Activated T-cell treated with anti-CD3 and anti-CD28 coated beads, Interleukin-2, amount 50 U/mL, for 24 hours (primary cell): ENCODE data around the gene LTA.

ENCODE experiments used
- DNase-seq: peaks from one replicate; pipeline ENCODE4 v3.0.0-alpha.2; 2020
- H3K27ac Mint-ChIP-seq: 2 replicates; pipeline ENCODE4 v1.8.0; 2020; ENCODE audit warnings: mild to moderate bottlenecking, mixed read lengths
- H3K27me3 Mint-ChIP-seq: 2 replicates; pipeline ENCODE4 v1.8.0; 2020; ENCODE audit warnings: mixed read lengths
- H3K36me3 Mint-ChIP-seq: 2 replicates; pipeline ENCODE4 v1.8.0; 2020; ENCODE audit warnings: low read depth, mixed read lengths
- H3K4me1 Mint-ChIP-seq: 2 replicates; pipeline ENCODE4 v1.8.0; 2020; ENCODE audit warnings: low read depth, mixed read lengths
- H3K4me3 Mint-ChIP-seq: 2 replicates; pipeline ENCODE4 v1.8.0; 2020; ENCODE audit warnings: mild to moderate bottlenecking, moderate library complexity, mixed read lengths
- H3K9me3 Mint-ChIP-seq: 2 replicates; pipeline ENCODE4 v1.8.0; 2020; ENCODE audit warnings: mixed read lengths

LTA gene, protein sequence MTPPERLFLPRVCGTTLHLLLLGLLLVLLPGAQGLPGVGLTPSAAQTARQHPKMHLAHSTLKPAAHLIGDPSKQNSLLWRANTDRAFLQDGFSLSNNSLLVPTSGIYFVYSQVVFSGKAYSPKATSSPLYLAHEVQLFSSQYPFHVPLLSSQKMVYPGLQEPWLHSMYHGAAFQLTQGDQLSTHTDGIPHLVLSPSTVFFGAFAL

DNA sequence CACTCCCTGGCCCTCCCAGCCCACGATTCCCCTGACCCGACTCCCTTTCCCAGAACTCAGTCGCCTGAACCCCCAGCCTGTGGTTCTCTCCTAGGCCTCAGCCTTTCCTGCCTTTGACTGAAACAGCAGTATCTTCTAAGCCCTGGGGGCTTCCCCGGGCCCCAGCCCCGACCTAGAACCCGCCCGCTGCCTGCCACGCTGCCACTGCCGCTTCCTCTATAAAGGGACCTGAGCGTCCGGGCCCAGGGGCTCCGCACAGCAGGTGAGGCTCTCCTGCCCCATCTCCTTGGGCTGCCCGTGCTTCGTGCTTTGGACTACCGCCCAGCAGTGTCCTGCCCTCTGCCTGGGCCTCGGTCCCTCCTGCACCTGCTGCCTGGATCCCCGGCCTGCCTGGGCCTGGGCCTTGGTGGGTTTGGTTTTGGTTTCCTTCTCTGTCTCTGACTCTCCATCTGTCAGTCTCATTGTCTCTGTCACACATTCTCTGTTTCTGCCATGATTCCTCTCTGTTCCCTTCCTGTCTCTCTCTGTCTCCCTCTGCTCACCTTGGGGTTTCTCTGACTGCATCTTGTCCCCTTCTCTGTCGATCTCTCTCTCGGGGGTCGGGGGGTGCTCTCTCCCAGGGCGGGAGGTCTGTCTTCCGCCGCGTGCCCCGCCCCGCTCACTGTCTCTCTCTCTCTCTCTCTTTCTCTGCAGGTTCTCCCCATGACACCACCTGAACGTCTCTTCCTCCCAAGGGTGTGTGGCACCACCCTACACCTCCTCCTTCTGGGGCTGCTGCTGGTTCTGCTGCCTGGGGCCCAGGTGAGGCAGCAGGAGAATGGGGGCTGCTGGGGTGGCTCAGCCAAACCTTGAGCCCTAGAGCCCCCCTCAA, at the start of gene LTA:
LTA (plus strand) TSS at position 249 of the 871 bp plus-strand sequence; CDS start at position 703, 454 bp downstream.
- no peaks in the 10 kb centered on the region for H3K9me3 Mint-ChIP-seq
- H3K4me1 Mint-ChIP-seq = peaks cover 93% of the 10 kb centered on the region
- peak; percentile 89 for DNase-seq
- H3K36me3 Mint-ChIP-seq = peaks cover 54% of the 10 kb centered on the region
- H3K4me3 Mint-ChIP-seq = peak within 1 kb of the TSS; percentile 97
- no peaks in the 10 kb centered on the region for H3K27me3 Mint-ChIP-seq
- peak within 1 kb of the TSS; percentile 99 for H3K27ac Mint-ChIP-seq

DNA sequence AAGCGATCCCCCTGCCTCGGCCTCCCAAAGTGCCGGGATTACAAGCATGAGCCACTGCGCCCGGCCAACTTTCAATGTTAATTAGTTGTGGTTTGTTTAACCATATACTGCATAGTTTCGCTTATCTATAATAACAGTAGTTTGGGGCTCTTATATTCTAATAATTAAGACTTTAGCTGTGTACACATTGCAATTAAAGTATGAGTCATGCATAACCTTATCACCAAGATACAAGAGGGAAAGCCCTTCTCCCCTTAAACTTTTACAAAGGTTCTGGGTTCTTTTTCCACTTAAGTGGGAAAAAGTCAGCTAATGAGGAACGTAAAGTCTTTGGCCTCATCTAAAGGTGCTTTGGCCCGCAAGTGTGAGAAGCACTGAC, 46.5 kb upstream of the LTA start:
- Mint-ChIP-seq H3K36me3 (peaks cover 25% of the 10 kb centered on the region), H3K27me3 (no peaks in the 10 kb centered on the region), H3K9me3 (no peaks in the 10 kb centered on the region), H3K4me1 (peaks cover 5% of the 10 kb centered on the region), H3K27ac (no peak overlapping the region), H3K4me3 (no peak overlapping the region)
- DNase-seq = peak; percentile 12

GRCh38 chr6:31525932-31526591, 46.0 kb upstream of the LTA start:
- H3K4me3 Mint-ChIP-seq = no peak overlapping the region
- peak overlapping the region; percentile 56 for H3K27ac Mint-ChIP-seq
- peaks cover 5% of the 10 kb centered on the region for H3K4me1 Mint-ChIP-seq

GRCh38 chr6:31528307-31528777, 43.7 kb upstream of the LTA start:
- Mint-ChIP-seq H3K36me3 (peaks cover 53% of the 10 kb centered on the region), H3K4me1 (peaks cover 16% of the 10 kb centered on the region), H3K4me3 (no peak overlapping the region), H3K27me3 (no peaks in the 10 kb centered on the region), H3K27ac (no peak overlapping the region), H3K9me3 (no peaks in the 10 kb centered on the region)
- no peak for DNase-seq

More at GRCh38 chr6:31525932-31526591, 46.0 kb upstream of the LTA start:
- H3K36me3 Mint-ChIP-seq = peaks cover 30% of the 10 kb centered on the region
- no peaks in the 10 kb centered on the region for H3K9me3 Mint-ChIP-seq
- H3K27me3 Mint-ChIP-seq = no peaks in the 10 kb centered on the region
- DNase-seq = peak; percentile 24

GRCh38 chr6:31528821-31529328, 43.2 kb upstream of the LTA start, which contains the start of gene MCCD1:
TSS of gene MCCD1 (plus strand) at chr6:31528962. CDS start at chr6:31529015, 53 bp downstream.
- DNase-seq = no peak
- Mint-ChIP-seq H3K27ac (peak within 1 kb of the TSS; percentile 55), H3K36me3 (peaks cover 58% of the 10 kb centered on the region), H3K27me3 (no peaks in the 10 kb centered on the region), H3K9me3 (no peaks in the 10 kb centered on the region), H3K4me3 (no peak within 1 kb of the TSS), H3K4me1 (peaks cover 21% of the 10 kb centered on the region)

DNA sequence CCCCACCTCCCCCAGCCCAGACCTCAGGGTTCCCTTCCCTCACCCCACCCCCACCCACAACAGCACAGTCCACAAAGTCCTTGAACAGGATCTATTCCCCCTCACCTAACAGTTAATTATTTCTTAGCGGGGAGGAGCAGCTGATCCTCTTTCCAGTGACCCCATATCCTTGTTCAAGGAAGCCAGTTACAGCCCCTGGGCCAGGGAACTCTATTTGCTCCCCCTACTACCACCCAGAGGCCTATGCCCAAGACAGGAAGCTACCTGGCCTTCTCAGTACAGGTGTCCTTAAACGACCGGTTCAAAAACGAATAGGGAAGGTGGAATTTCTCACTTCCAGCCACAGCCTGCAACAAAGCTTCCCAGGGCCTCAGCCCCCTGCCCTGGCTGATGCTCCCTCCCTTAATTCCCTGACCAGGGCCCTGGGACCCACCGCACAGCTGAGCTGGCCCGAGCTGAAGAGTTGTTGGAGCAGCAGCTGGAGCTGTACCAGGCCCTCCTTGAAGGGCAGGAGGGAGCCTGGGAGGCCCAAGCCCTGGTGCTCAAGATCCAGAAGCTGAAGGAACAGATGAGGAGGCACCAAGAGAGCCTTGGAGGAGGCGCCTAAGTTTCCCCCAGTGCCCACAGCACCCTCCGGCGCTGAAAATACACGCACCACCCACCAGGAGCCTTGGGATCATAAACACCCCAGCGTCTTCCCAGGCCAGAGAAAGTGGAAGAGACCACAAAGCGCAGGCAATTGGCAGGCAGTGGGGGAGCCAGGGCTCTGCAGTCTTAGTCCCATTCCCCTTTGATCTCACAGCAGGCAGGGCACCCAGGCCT, 42.5 kb upstream of the LTA start:
- Mint-ChIP-seq H3K4me3 (no peak overlapping the region), H3K9me3 (no peaks in the 10 kb centered on the region), H3K36me3 (peaks cover 65% of the 10 kb centered on the region), H3K4me1 (peaks cover 24% of the 10 kb centered on the region), H3K27ac (peak overlapping the region; percentile 55), H3K27me3 (no peaks in the 10 kb centered on the region)
- DNase-seq = peak; percentile 32

DNA sequence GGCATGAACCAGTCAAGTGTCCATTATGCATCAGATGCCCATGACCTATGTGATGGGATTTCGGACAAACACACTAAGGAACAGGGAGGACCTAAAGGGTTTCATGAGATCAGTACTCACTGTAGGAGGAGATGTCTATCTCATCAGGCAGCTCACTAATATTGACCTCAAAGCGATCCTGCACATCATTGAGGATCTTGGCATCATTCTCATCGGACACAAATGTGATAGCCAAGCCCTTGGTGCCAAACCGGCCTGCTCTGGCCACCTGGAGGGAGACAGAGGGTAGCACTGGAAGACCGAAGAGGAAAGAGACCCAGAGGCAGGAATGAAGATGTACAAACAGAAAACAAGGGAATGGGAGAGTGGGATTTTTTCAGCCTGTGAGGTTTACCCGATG, 41.4 kb upstream of the LTA start:
- H3K27ac Mint-ChIP-seq = no peak overlapping the region
- no peaks in the 10 kb centered on the region for H3K27me3 Mint-ChIP-seq

GRCh38 chr6:31531162-31531561, 40.9 kb upstream of the LTA start:
- H3K4me3 Mint-ChIP-seq = no peak overlapping the region
- no peaks in the 10 kb centered on the region for H3K9me3 Mint-ChIP-seq
- peaks cover 39% of the 10 kb centered on the region for H3K4me1 Mint-ChIP-seq
- peak; percentile 23 for DNase-seq
- H3K27ac Mint-ChIP-seq = no peak overlapping the region
- H3K27me3 Mint-ChIP-seq = no peaks in the 10 kb centered on the region
- peaks cover 81% of the 10 kb centered on the region for H3K36me3 Mint-ChIP-seq

More for the DNA sequence above, 41.4 kb upstream of the LTA start:
- Mint-ChIP-seq H3K36me3 (peaks cover 76% of the 10 kb centered on the region), H3K4me3 (no peak overlapping the region), H3K9me3 (no peaks in the 10 kb centered on the region), H3K4me1 (peaks cover 35% of the 10 kb centered on the region)
- peak; percentile 17 for DNase-seq

- Mint-ChIP-seq H3K4me1 (peaks cover 45% of the 10 kb centered on the region), H3K4me3 (no peak overlapping the region), H3K9me3 (no peaks in the 10 kb centered on the region), H3K27me3 (no peaks in the 10 kb centered on the region), H3K27ac (peak overlapping the region; percentile 69), H3K36me3 (peaks cover 88% of the 10 kb centered on the region)
- DNase-seq = peak; percentile 26
Observed at GRCh38 chr6:31531771-31532643, 40.1 kb upstream of the LTA start.

- no peak overlapping the region for H3K4me3 Mint-ChIP-seq
- H3K27me3 Mint-ChIP-seq = no peaks in the 10 kb centered on the region
- DNase-seq = peak; percentile 15
- H3K36me3 Mint-ChIP-seq = peaks cover 93% of the 10 kb centered on the region
- peak overlapping the region; percentile 79 for H3K27ac Mint-ChIP-seq
- H3K4me1 Mint-ChIP-seq = peaks cover 50% of the 10 kb centered on the region
- H3K9me3 Mint-ChIP-seq = no peaks in the 10 kb centered on the region
Observed at GRCh38 chr6:31532644-31533454, 39.2 kb upstream of the LTA start.

GRCh38 chr6:31533455-31533841, 38.6 kb upstream of the LTA start:
- no peak for DNase-seq
- Mint-ChIP-seq H3K4me1 (peaks cover 54% of the 10 kb centered on the region), H3K36me3 (peaks cover 96% of the 10 kb centered on the region), H3K27ac (peak overlapping the region; percentile 79), H3K9me3 (no peaks in the 10 kb centered on the region), H3K27me3 (no peaks in the 10 kb centered on the region), H3K4me3 (no peak overlapping the region)

GRCh38 chr6:31534011-31534410, 38.1 kb upstream of the LTA start:
- H3K36me3 Mint-ChIP-seq = peaks cover 97% of the 10 kb centered on the region
- peak; percentile 28 for DNase-seq
- H3K4me3 Mint-ChIP-seq = no peak overlapping the region
- H3K9me3 Mint-ChIP-seq = no peaks in the 10 kb centered on the region
- H3K27ac Mint-ChIP-seq = peak overlapping the region; percentile 79
- H3K27me3 Mint-ChIP-seq = no peaks in the 10 kb centered on the region
- H3K4me1 Mint-ChIP-seq = peaks cover 60% of the 10 kb centered on the region
